T-helper 1 cell treated with Interleukin-12 subunit alpha and Interleukin-12 subunit beta and Interleukin-4 antibody, amounts not matched to agents 30 ng/mL and 1 ng/mL, for 36 hours (primary cell): Measurements from ENCODE around the gene LIPK. TPM values are rescaled to one million over a fixed set of nuclear protein-coding genes. Genes with fewer than 3 reads are reported as not detected.

Experiments
- intact Hi-C: fragments of 100-400 bp; cut with micrococcal nuclease; formaldehyde crosslinking; loops from one replicate; pipeline ENCODE4 v1.15.1; 2024
- total RNA-seq: library from RNA; stranded (reverse); gene quantifications from 2 replicates; pipeline ENCODE4 v1.2.3, GENCODE V29; 2022

LIPK gene
- total RNA-seq, 1 donor from 2014 or later, result not detected

GRCh38 chr10:88782222-88782621 is 76.2 kb downstream of the LIPK start:
- intact Hi-C loops, result loop anchor here (5.0 kb wide), 1 partner anchor 75 kb away; the partner anchor contains the start of gene LIPK

DNA sequence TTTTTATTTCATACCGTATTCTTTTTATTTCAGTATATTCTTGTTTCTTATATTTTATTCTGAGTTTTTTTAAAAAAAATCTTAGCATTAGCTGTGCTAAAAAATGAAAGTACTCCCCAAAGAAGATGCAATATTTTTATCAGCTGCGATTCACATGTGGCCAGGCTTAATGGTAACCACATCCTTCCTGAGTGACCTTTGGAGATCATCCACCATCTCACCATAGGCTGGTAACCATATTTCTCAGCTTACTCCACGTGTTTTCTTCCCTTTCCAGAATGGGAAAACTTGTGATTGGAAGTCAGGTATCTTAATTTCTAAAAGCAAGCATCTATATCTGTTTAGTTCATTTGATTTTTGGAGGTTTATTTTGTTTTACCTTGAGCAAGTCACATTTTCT is 77.7 kb downstream of the LIPK start:
- intact Hi-C loops, result loop anchor here (5.0 kb wide), 1 partner anchor 76 kb away; the partner anchor contains the start of gene LIPK

GRCh38 chr10:88786032-88786770 is 80.2 kb downstream of the LIPK start:
- intact Hi-C loops, result no loop called here

- intact Hi-C loops, result no loop called here
Observed at GRCh38 chr10:88787463-88787862, 81.4 kb downstream of the LIPK start.

- intact Hi-C loops, result no loop called here
Observed at GRCh38 chr10:88788924-88789323, 82.9 kb downstream of the LIPK start.

DNA sequence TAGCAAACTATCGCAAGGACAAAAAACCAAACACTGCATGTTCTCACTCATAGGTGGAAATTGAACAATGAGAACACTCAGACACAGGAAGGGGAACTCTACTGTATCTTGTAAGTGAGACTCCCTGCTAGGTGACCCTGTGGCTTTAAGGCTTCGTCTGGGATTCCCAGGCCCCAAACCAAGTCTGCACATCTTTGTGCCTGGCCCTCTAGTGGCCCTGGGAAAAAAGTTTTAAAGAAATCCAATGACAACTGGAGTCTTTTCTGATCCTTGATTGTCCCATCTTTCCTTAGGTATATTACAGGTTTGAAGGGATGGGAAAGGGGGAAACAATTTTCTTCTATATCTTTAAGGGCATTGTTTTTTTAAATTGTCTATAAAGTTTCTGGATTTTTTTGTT is 85.9 kb downstream of the LIPK start:
- intact Hi-C loops, result loop anchor here (2.0 kb wide), 2 partner anchors 33 to 89 kb away; partner anchors contain the start of gene STAMBPL1

GRCh38 chr10:88792661-88793060 is 86.6 kb downstream of the LIPK start:
- intact Hi-C loops, result loop anchor here (2.0 kb wide), 2 partner anchors 32 to 88 kb away; partner anchors contain the start of gene STAMBPL1

- intact Hi-C loops, result loop anchor here (2.0 kb wide), 2 partner anchors 31 to 87 kb away; partner anchors contain the start of gene STAMBPL1
Observed at GRCh38 chr10:88793712-88794299, 87.8 kb downstream of the LIPK start.

- intact Hi-C loops, result no loop called here
Observed at GRCh38 chr10:88794731-88795130, 88.7 kb downstream of the LIPK start.

- intact Hi-C loops, result no loop called here
Observed at GRCh38 chr10:88800152-88801125, 94.4 kb downstream of the LIPK start.

Other genes with a start within 250 kb of the LIPK start
- gene RNLS, start 122.9 kb upstream of the LIPK start, total RNA-seq, result 2.1 TPM in 2 replicates
- gene LIPJ, start 119.5 kb upstream of the LIPK start, total RNA-seq, result 0.10 TPM in 1 of 2 replicates, not detected in the other
- gene LIPF, start 41.8 kb upstream of the LIPK start, total RNA-seq, result not detected in 2 replicates
- gene LIPN, start 53.8 kb downstream of the LIPK start, total RNA-seq, result not detected in 2 replicates
- not detected in 2 replicates for gene LIPM, start 96.5 kb downstream of the LIPK start, total RNA-seq
- 0.42 TPM in 1 of 2 replicates, not detected in the other for gene ANKRD22, start 145.6 kb downstream of the LIPK start, total RNA-seq
- gene STAMBPL1, start 174.0 kb downstream of the LIPK start, total RNA-seq, result 36.5 and 44.3 TPM in 2 replicates
- 8.8 and 9.1 TPM in 2 replicates for gene ACTA2, start 246.5 kb downstream of the LIPK start, total RNA-seq